Parathyroid adenoma (tissue), 2 donors: ENCODE data around the gene MGA.

Experiments
- H2AFZ ChIP-seq: fragments of 300-600 bp; sonication (generic); one replicate; pipeline ENCODE4 v1.7.0; 2017; ENCODE audit warnings: antibody characterized with exemption, mild to moderate bottlenecking
- H3K27ac ChIP-seq: fragments of 300-600 bp; sonication (generic); one replicate; pipeline ENCODE4 v1.7.0; 2017
- H3K27me3 ChIP-seq: fragments of 300-600 bp; sonication (generic); one replicate; pipeline ENCODE4 v1.7.0; 2017; ENCODE audit warnings: low read length; ENCODE audit not compliant: control insufficient read depth, insufficient read depth
- H3K36me3 ChIP-seq: fragments of 300-600 bp; sonication (generic); one replicate; pipeline ENCODE4 v1.7.0; 2017; ENCODE audit warnings: low read length; ENCODE audit not compliant: control insufficient read depth, insufficient read depth
- H3K4me1 ChIP-seq: fragments of 300-600 bp; sonication (generic); one replicate; pipeline ENCODE4 v1.7.0; 2017; ENCODE audit warnings: control low read depth
- H3K4me2 ChIP-seq: fragments of 300-600 bp; sonication (generic); one replicate; pipeline ENCODE4 v1.7.0; 2017; ENCODE audit warnings: low read length
- H3K4me3 ChIP-seq: fragments of 300-600 bp; sonication (generic); one replicate; pipeline ENCODE4 v1.7.0; 2017; ENCODE audit warnings: low read depth, low read length
- H3K79me2 ChIP-seq: fragments of 300-600 bp; sonication (generic); one replicate; pipeline ENCODE4 v1.7.0; 2017; ENCODE audit warnings: control low read depth
- H3K9ac ChIP-seq: fragments of 300-600 bp; sonication (generic); one replicate; pipeline ENCODE4 v1.7.0; 2017; ENCODE audit warnings: mild to moderate bottlenecking
- H3K9me3 ChIP-seq: fragments of 300-600 bp; sonication (generic); one replicate; pipeline ENCODE4 v1.7.0; 2017; ENCODE audit warnings: low read length; ENCODE audit not compliant: control insufficient read depth
- CTCF ChIP-seq: fragments of 300-600 bp; sonication (generic); IDR thresholded peaks from one replicate; pipeline ENCODE4 v1.7.0; 2017; ENCODE audit warnings: antibody characterized with exemption, mild to moderate bottlenecking
- donor health status: primary hyperparathyroidism.

MGA gene

GRCh38 chr15:41660235-41661077 lies at the start of gene MGA:
MGA (plus strand) TSS chr15:41660405.
- H3K27ac ChIP-seq, result peak within 1 kb of the TSS; percentile 72
- no peak within 1 kb of the TSS for H3K9ac ChIP-seq
- peak within 1 kb of the TSS; percentile 96 for H2AFZ ChIP-seq
- no peaks in the 10 kb centered on the region for H3K36me3 ChIP-seq
- H3K4me2 ChIP-seq, result peak within 1 kb of the TSS; percentile 98
- no peaks in the 10 kb centered on the region for H3K4me1 ChIP-seq
- no peaks in the 10 kb centered on the region for H3K27me3 ChIP-seq
- H3K4me3 ChIP-seq, result peak within 1 kb of the TSS; percentile 69
- H3K79me2 ChIP-seq, result peaks cover 3% of the 10 kb centered on the region
- TF ChIP-seq CTCF, result peak; percentile 11
- H3K9me3 ChIP-seq, result no peaks in the 10 kb centered on the region

GRCh38 chr15:41620536-41621199 lies 39.5 kb upstream of the MGA start:
- Histone ChIP-seq H3K4me1 (no peaks in the 10 kb centered on the region), H3K27ac (no peak overlapping the region), H3K9ac (no peak overlapping the region), H3K79me2 (no peaks in the 10 kb centered on the region), H3K36me3 (no peaks in the 10 kb centered on the region), H2AFZ (peak overlapping the region; percentile 93), H3K4me3 (peak overlapping the region; percentile 60), H3K4me2 (peak overlapping the region; percentile 81), H3K27me3 (no peaks in the 10 kb centered on the region), H3K9me3 (no peaks in the 10 kb centered on the region)
- no peak for TF ChIP-seq CTCF

DNA sequence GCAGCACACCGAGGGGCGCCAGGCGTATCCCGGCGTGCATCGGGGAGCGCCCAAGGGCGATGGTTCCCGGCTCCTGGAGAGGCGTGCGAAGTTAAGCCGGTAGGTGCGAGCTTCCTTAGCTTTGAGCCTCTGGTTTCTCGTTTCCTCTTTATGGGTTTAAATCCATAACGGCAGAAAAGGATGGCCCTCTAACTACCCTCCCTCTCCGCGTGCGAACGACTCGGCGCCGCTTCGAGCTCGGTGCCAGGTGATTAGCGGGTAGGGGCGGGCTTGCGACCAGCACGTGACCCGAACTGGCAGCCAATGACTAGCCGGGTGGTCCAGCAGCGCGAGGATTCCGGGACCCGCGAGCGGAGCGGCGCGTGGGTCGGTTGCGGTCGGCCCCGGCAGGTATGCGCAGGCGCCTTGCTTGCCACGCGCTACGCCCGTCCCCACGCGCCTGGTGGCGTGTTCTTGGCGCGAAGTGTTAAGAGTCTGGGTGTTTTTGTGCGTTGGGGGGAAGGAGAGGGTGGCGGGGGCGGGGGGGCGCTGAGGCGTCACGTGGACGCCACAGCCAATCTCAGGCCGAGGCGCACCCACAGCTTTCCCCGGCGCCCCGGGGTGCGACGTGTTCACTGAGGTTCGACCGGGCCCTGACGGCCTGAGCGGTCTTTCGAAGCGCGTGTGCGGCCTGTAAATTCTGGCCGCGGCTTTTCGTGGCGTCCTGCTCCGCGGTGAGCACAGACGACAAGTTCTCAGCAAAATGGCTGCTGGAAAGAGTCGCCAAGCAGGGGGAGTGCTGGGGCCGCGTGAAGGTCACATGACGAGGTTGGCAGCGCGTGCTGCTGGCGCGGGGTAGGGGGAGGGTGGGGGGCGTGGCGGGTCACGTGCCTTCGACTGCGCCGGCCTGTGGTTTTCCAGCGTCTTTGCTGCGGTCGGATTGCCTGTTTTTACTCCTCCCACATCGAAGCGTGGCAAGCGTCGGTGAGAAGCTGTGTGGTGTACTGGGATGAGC lies 38.7 kb upstream of the MGA start:
- Histone ChIP-seq H3K36me3 (no peaks in the 10 kb centered on the region), H3K27me3 (no peaks in the 10 kb centered on the region), H3K4me1 (no peaks in the 10 kb centered on the region), H2AFZ (peak overlapping the region; percentile 93), H3K4me3 (peak overlapping the region; percentile 60), H3K79me2 (no peaks in the 10 kb centered on the region), H3K4me2 (peak overlapping the region; percentile 81), H3K9me3 (no peaks in the 10 kb centered on the region), H3K27ac (peak overlapping the region; percentile 24), H3K9ac (no peak overlapping the region)
- TF ChIP-seq CTCF, result no peak

- Histone ChIP-seq H3K27me3 (no peaks in the 10 kb centered on the region), H3K79me2 (no peaks in the 10 kb centered on the region), H3K9me3 (no peaks in the 10 kb centered on the region), H3K4me3 (no peak overlapping the region), H3K9ac (no peak overlapping the region), H3K4me1 (no peaks in the 10 kb centered on the region), H3K36me3 (no peaks in the 10 kb centered on the region), H2AFZ (no peak overlapping the region), H3K27ac (no peak overlapping the region), H3K4me2 (no peak overlapping the region)
- TF ChIP-seq CTCF, result no peak
Measured at GRCh38 chr15:41622901-41623300, 37.3 kb upstream of the MGA start.
